Measurements from ENCODE around the gene CCDC146.

GRCh38 chr7:77262316-77262715 lies 139.9 kb downstream of the CCDC146 start:
- TF ChIP-seq POLR2A (IDR thresholded peaks at IDR 0.05) = no peak
- TF ChIP-seq, protein P1, sequence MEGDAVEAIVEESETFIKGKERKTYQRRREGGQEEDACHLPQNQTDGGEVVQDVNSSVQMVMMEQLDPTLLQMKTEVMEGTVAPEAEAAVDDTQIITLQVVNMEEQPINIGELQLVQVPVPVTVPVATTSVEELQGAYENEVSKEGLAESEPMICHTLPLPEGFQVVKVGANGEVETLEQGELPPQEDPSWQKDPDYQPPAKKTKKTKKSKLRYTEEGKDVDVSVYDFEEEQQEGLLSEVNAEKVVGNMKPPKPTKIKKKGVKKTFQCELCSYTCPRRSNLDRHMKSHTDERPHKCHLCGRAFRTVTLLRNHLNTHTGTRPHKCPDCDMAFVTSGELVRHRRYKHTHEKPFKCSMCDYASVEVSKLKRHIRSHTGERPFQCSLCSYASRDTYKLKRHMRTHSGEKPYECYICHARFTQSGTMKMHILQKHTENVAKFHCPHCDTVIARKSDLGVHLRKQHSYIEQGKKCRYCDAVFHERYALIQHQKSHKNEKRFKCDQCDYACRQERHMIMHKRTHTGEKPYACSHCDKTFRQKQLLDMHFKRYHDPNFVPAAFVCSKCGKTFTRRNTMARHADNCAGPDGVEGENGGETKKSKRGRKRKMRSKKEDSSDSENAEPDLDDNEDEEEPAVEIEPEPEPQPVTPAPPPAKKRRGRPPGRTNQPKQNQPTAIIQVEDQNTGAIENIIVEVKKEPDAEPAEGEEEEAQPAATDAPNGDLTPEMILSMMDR (IDR thresholded peaks at IDR 0.05) = no peak

All from right lobe of liver (tissue), 4 donors.